GM18951 (cell line): ENCODE results near the gene GRID1.

Experiments
- POLR2A ChIP-seq: IDR thresholded peaks from 4 replicates; pipeline ENCODE4 v1.6.1; 2011; ENCODE audit warnings: mild to moderate bottlenecking; ENCODE audit not compliant: insufficient read length, insufficient read depth; ENCODE audit errors: extremely low read depth
- in situ Hi-C: fragments of 300-500 bp; cut with MboI; formaldehyde crosslinking; loops from one replicate; pipeline ENCODE4 v1.12.0; 2022; ENCODE audit warnings: low sequenced_read_pairs, mixed read lengths, inconsistent platforms; ENCODE audit not compliant: unreplicated experiment

The GRID1 gene

DNA sequence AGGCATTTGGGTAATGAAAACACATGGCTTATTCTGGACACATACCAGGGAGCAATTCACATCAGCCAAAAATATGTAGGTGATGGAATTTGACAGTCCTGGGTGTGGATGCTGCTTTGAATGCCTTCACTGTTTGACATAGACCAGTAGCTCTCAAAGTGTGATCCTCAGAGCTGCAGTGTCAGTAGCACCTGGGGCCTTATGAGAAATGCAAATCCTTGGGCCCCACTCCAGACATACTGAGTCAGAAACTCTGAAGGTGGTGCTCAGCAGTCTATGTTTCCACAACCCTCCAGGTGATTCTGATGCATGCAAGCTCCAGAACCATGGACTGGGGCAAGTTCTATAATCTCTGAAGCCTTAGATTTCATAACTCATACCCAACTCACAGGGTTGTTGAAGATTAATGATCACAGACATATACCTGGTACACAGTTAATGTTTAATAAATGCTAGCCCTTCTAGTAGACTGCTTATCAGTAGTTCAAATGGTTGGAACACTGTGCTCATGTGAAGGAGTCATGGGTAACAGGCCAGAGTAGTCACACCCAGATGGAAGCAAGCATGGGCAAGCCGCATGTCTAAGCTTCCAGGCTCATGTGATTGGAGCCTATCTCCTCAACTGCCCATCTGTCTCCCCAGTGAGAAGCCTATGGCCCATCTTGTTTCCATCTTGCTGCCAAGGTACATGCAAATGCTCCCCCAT is 715.7 kb downstream of the GRID1 start:
- TF ChIP-seq POLR2A: no peak
- in situ Hi-C loops: no loop called here

DNA sequence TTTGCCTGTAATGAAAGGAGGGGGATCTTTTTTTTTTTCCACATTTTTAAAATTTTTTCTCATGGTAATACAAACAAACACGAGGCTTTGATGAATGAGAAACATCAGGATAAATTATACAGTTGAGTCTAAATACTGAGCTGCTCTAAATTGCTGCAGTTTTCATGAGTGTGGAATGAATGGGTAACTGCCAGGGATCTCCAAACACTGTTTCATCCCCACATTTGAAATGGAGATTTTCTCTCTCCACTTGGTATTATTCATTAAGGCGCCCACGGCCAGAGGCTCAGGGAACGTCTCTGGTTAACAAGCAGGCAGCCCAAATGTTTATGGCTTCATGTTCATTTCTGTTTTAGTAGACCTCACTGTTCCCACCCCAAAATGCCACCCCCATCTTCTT is 717.1 kb downstream of the GRID1 start:
- in situ Hi-C loops: no loop called here
- no peak for TF ChIP-seq POLR2A

DNA sequence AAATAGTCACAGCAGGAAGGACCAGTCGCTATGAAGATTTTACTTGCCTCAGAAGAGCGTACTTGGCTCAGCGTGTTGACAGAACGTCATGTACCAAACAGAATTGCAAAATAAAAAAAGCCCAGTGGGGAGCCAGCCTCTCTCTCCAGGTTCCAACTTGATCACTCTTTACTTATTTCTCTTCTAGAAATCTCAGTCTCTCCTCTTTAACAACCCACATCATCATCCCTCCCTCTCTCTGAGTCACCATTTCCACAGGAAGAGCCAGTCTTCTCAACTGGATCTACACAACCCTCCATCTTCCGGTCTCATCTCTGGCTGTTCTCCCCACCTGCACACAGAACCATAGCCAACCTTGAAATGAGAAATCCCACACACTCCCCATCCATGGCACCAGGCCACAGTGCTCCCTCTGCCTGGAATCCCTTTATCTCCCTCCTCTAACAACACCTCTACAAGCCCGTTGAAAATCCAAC is 718.3 kb downstream of the GRID1 start:
- in situ Hi-C loops: no loop called here
- no peak for TF ChIP-seq POLR2A

DNA sequence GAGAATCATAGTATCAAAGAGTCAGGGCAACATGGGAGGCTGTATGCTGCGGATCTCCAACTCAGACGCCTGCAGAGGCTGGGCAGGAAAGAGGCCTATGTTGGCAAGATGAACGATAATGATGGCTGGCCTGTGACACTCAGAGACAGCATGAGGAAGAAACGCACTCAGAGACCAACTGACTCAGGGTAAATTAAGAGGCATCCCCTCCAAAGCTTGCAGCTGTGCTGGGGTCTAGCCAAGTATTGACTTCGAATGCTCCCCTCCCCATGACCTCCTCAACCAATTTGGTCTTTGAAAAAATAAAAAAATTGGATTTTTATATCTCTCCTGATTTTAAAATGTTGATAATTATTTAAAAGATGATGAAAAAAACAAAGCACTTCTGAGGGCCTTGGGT is 718.9 kb downstream of the GRID1 start:
- no peak for TF ChIP-seq POLR2A
- in situ Hi-C loops: no loop called here

DNA sequence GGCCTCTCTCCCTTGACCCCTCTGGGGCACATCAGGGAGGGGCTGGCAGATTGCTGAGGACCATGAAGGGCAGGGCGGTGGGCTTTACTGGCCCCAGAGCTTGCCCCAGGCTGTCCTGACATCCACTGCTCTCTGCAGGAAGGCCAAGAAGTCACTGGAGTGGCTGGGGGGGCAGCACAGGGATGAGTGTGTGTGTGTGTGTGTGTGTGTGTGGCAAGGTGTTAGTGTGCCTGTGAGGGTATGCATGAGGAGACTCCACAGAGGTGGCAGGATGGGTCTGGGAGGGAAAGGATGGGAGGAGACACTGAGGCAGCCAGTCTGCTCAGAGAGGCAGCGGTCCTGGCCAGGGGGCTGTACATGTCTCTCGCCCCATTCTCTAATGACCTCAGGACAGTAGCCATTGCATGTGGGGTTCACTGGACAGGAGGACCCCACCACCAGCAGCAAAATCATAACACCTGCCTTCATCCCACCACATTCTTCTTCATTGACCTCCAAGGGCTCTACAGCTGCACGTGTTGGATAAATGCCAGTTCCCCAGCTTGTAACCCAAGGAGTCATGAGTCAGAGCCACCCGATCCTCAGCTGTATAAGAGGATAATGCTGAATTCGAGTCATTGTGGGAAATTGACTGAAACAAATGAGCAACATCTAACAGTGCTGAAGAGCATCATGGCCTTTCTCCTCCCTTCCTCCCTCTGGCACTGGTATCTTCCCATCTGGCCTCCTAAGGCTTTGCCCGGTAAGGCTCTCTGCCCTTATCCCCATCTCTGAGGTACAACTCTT is 720.5 kb downstream of the GRID1 start:
- in situ Hi-C loops: no loop called here
- TF ChIP-seq POLR2A: no peak

DNA sequence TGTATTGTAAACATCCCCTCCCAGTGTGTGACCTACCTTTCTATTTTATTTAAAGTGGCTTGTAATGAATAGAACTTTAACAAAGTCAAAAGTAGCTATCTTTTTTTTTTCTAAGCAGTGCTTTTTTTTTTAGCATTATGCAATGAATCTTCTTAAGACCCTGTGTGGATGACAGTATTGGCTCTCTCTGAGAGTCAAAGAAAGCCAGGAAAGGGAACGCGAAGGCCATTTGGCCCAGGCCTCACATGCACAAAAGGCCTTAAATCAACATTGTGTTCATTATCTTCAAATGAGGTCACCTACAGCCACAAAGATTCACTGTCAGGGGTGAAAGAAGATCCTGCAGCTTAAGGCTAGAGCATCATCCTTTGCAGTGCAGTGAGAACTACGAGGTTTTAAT is 721.5 kb downstream of the GRID1 start:
- in situ Hi-C loops: no loop called here
- TF ChIP-seq POLR2A: no peak

DNA sequence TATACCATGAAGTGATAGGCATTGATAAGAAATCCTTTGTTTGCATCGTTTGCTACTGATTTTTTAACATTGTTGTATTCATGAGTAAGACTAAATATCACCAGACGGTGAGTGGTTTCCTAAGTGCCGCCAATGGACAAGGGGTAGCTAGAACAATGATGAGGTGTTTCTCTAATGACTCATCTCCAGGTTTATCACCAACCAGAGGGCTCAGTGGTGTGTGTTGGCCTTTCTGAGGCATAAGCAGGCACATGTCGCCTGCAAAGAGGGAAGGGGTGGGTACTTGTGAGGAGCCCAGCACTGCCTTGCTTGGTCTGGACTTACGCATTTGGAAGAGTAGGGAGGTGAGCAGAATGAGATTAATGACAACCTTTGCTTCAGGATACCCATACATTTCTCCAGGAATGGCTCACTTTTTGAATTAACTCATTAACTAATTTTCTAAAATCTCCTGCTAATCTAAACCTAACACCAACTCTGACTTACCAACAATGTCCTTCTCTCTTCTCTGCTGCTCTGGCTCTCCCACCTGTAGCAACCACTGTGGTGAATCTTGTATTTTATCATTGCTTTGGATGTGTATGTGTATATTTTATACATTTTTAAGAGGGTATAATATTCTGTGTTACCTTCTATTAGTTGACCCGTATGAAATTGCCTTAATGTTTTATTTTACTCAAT is 722.6 kb downstream of the GRID1 start:
- in situ Hi-C loops: no loop called here
- TF ChIP-seq POLR2A: no peak

DNA sequence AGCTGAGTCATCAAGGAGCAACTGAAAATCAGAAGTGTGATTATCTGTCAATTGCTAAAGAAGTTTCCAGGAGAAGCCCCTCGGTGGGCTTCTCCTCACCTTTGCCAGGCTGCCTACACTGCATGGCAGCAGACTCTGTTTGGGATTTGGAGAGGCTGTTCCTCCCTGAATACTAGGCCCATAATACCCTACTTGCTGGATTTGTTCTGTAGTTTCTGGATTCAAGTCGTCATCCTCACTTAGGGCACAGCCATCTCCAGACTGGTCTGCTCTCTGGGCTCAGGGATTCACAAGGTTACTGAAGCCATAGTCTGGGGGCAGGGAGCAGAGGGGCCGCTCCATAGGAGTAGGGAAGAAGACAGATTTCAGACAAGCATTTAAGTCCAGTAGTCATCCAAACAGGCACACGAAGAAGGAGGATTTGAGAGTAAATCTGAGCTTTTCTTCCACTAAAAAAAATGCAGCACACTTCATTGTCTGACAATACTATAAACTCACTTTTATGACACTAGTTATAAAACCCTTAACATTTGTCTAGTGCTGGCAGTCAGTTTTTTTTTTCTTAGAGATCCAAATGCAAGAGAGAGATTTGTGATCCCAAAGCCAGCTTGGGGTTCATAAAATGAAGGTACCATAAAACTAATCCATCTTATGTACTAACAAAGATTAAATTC is 723.3 kb downstream of the GRID1 start:
- TF ChIP-seq POLR2A: no peak
- in situ Hi-C loops: no loop called here

DNA sequence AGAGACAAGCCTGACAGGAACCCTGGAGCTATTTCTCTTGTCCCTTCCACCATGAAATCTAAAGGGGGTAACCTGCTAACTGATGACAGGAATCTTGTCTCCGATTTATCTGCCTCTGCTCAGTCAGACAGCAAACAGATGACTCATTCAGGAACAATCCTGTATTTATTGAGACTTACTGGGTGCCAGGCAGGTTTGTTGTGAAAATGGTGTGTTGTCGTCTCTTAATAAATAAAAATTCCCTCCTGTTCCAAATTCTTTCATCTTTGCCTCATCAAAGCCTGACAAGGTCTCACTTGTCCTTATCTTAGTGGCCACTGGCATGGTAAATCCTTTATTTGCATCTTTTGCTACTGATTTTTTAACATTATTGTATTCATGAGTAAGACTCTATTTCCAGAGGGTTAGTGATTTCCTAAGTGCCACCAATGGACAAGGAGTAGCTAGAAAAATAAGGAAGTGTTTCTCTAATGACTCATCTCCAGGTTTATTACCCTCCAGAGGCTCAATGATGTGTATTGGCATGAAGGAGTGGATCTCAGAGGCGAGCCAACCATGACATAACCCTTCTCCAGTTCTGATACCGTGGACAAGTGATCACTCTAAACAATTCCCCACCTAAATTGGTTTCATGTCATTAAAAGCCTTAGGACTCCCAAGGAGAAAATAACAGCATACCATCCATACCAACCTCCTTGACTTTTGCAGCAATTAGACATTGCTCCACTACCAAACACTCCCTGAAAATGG is 724.0 kb downstream of the GRID1 start:
- in situ Hi-C loops: no loop called here
- no peak for TF ChIP-seq POLR2A

DNA sequence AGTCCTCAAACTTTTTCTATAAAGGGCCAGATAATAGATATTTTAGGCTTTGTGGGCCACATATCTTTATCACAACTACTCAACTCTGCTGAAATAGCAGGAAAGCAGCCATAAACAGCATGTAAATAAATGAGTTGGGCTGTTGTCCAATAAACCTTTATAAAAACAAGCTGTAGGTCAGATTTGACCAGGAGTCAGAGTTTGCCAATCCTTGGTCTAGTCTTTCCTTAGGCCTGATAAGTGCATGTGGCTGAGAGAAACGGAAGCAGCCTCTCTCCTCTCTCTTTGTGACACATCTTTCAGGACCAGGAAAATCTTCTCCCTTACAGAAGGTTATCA is 724.5 kb downstream of the GRID1 start:
- TF ChIP-seq POLR2A: no peak
- in situ Hi-C loops: no loop called here

DNA sequence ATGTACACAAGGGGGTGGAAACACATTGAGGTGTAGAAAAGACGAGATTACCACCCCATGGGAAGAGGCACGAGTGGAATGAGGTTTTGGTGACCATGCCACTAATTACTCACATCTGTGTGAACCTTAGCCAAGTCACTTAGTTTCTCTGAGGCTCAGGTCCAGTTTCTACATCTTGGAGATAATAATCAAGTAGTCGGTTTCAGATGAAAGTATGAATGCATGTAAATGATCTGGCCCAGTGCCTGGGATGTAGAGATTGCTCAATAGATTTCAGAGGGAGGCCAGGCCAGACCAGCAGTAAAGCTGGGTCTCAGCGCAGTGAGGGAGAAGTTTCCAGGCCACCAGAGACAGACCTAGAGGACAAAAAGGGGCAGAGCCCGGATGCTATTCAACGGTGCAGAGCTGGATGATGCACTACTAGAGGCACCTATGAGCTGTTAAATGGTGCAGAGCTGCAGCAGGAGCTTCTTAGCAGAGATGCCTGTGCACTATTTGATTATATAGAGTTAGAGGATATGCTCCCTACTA is 725.1 kb downstream of the GRID1 start:
- in situ Hi-C loops: no loop called here

DNA sequence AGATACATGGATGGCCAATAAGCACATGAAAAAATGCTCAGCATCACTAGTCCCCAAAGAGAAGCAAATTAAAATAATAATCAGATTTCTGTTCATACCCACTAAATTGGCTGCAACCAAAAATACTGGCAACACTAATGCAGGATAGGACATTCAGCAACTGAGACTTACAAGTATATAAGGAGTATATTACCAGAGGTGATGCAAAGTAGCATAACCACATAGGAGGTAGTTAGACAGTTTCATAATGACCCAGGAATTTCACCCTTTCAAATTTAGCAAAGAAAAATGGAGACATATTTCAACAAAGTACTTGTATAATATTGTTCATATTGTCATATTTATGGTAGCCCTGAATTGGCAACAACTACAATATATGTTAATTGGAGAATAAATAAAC is 727.8 kb downstream of the GRID1 start:
- TF ChIP-seq POLR2A: no peak
- in situ Hi-C loops: no loop called here

More for the DNA sequence above, 725.1 kb downstream of the GRID1 start:
- TF ChIP-seq POLR2A: no peak
